ENCODE measurements around the gene ARHGAP35. TPM values are rescaled to one million over a fixed set of nuclear protein-coding genes. Genes with fewer than 3 reads are reported as not detected.

Gene ARHGAP35
- total and polyA plus RNA-seq, 11 donors = 34.8 to 91.0 (median 76.5) TPM

Other genes starting within 250 kb of the ARHGAP35 start
- gene PTGIR, start 235.9 kb upstream of the ARHGAP35 start, total RNA-seq = 10 to 100 TPM in 2 of 9 donors, 1 to 10 TPM in 7; 2.1 to 16.7 (median 4.9) TPM
- 1 to 10 TPM; 2.7 to 5.2 TPM for gene PTGIR, start 235.9 kb upstream of the ARHGAP35 start, polyA plus RNA-seq
- gene GNG8, start 224.8 kb upstream of the ARHGAP35 start, total RNA-seq = not detected
- gene GNG8, start 224.8 kb upstream of the ARHGAP35 start, polyA plus RNA-seq = not detected
- gene DACT3, start 199.8 kb upstream of the ARHGAP35 start, total RNA-seq = 10 to 100 TPM in 7 of 9 donors, 1 to 10 TPM in 2; 8.8 to 23.4 (median 15.1) TPM
- 1 to 10 TPM; 2.4 to 9.1 TPM for gene DACT3, start 199.8 kb upstream of the ARHGAP35 start, polyA plus RNA-seq
- gene PRKD2, start 143.9 kb upstream of the ARHGAP35 start, total RNA-seq = 10 to 100 TPM in 7 of 9 donors, 1 to 10 TPM in 2; 8.4 to 32.8 (median 13.2) TPM
- gene PRKD2, start 143.9 kb upstream of the ARHGAP35 start, polyA plus RNA-seq = 10 to 100 TPM; 10.6 to 12.1 TPM
- gene FKRP, start 114.9 kb upstream of the ARHGAP35 start, total RNA-seq = 10 to 100 TPM; 13.9 to 25.1 (median 19.8) TPM
- gene FKRP, start 114.9 kb upstream of the ARHGAP35 start, polyA plus RNA-seq = 10 to 100 TPM; 14.4 to 20.7 TPM
- gene STRN4, start 114.5 kb upstream of the ARHGAP35 start, total RNA-seq = 10 to 100 TPM; 41.0 to 93.6 (median 53.7) TPM
- 10 to 100 TPM; 42.2 to 89.6 TPM for gene STRN4, start 114.5 kb upstream of the ARHGAP35 start, polyA plus RNA-seq
- gene SLC1A5, start 72.4 kb upstream of the ARHGAP35 start, total RNA-seq = 10 to 100 TPM in 4 of 9 donors, 1 to 10 TPM in 5; 3.7 to 22.4 (median 8.9) TPM
- gene SLC1A5, start 72.4 kb upstream of the ARHGAP35 start, polyA plus RNA-seq = 10 to 100 TPM in 1 of 2 donors, 1 to 10 TPM in 1; 3.8 to 21.5 TPM
- 100 to 1,000 TPM in 2 of 9 donors, 10 to 100 TPM in 7; 75.3 to 148 (median 84.5) TPM for gene AP2S1, start 10.2 kb upstream of the ARHGAP35 start, total RNA-seq
- gene AP2S1, start 10.2 kb upstream of the ARHGAP35 start, polyA plus RNA-seq = 100 to 1,000 TPM in 1 of 2 donors, 10 to 100 TPM in 1; 85.8 to 166 TPM
- 1 to 10 TPM in 2 of 9 donors, under 1 TPM in 6, not detected in 1; 0.16 to 1.3 (median 0.53) TPM for gene NPAS1, start 158.8 kb downstream of the ARHGAP35 start, total RNA-seq
- gene NPAS1, start 158.8 kb downstream of the ARHGAP35 start, polyA plus RNA-seq = 1 to 10 TPM; 1.2 to 1.3 TPM
- gene TMEM160, start 187.6 kb downstream of the ARHGAP35 start, total RNA-seq = 10 to 100 TPM; 21.7 to 58.0 (median 24.5) TPM
- 10 to 100 TPM; 10.5 to 21.7 TPM for gene TMEM160, start 187.6 kb downstream of the ARHGAP35 start, polyA plus RNA-seq